PC-3 (cell line): ENCODE data around the gene ZNF496.

ENCODE experiments used
- EZH2 ChIP-seq: fragments of 300-600 bp; sonication (generic); IDR thresholded peaks from one replicate; pipeline ENCODE4 v1.6.1; 2017; ENCODE audit warnings: antibody characterized with exemption, mild to moderate bottlenecking, low read length; ENCODE audit not compliant: unreplicated experiment
- EZH2phosphoT487 ChIP-seq: fragments of 300-600 bp; sonication (generic); IDR thresholded peaks from 2 replicates; pipeline ENCODE4 v1.6.1; 2018; ENCODE audit warnings: mild to moderate bottlenecking, antibody characterized with exemption, low read length, borderline replicate concordance
- TF ChIP-seq, protein P1 (sequence below): fragments of 300-600 bp; sonication (generic); conservative IDR thresholded peaks from 2 replicates; pipeline ENCODE4 v1.5.1; 2017; ENCODE audit warnings: antibody characterized with exemption, low read depth, mild to moderate bottlenecking, low read length

GRCh38 chr1:247336390-247336789 is 4.7 kb upstream of the ZNF496 start:
- TF ChIP-seq, protein P1, sequence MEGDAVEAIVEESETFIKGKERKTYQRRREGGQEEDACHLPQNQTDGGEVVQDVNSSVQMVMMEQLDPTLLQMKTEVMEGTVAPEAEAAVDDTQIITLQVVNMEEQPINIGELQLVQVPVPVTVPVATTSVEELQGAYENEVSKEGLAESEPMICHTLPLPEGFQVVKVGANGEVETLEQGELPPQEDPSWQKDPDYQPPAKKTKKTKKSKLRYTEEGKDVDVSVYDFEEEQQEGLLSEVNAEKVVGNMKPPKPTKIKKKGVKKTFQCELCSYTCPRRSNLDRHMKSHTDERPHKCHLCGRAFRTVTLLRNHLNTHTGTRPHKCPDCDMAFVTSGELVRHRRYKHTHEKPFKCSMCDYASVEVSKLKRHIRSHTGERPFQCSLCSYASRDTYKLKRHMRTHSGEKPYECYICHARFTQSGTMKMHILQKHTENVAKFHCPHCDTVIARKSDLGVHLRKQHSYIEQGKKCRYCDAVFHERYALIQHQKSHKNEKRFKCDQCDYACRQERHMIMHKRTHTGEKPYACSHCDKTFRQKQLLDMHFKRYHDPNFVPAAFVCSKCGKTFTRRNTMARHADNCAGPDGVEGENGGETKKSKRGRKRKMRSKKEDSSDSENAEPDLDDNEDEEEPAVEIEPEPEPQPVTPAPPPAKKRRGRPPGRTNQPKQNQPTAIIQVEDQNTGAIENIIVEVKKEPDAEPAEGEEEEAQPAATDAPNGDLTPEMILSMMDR = no peak
- TF ChIP-seq EZH2phosphoT487 (no peak), EZH2 (no peak)
